ENCODE data around the gene HAPLN1.
A peak's percentile ranks its signal among the peaks of the same experiment; 100 is the strongest.

Gene HAPLN1

GRCh38 chr5:83721953-83722901 lies 1.6 kb upstream of the HAPLN1 start (continued):
- TF ChIP-seq ZNF112 (tag by site-specific recombination; IDR thresholded peaks at IDR 0.05) (no peak), KLF16 (tag by site-specific recombination; IDR thresholded peaks at IDR 0.05) (no peak), OSR2 (tag by site-specific recombination; IDR thresholded peaks at IDR 0.05) (no peak; the same call in 1 of the 2 replicates), KLF1 (tag by site-specific recombination; IDR thresholded peaks at IDR 0.05) (0 out of 2 replicates have a peak, but pooled peaks have one; percentile 41), ZNF335 (tag by site-specific recombination; conservative IDR thresholded peaks at IDR 0.05) (peak; percentile 75), ZNF169 (tag by site-specific recombination; IDR thresholded peaks at IDR 0.05) (no peak), SP3 (tag by site-specific recombination; IDR thresholded peaks at IDR 0.05) (peak; percentile 34), ZNF639 (tag by site-specific recombination; IDR thresholded peaks at IDR 0.05) (no peak), ZNF404 (tag by site-specific recombination; IDR thresholded peaks at IDR 0.05) (no peak), ZBTB1 (tag by site-specific recombination; IDR thresholded peaks at IDR 0.05) (no peak), ZNF184 (tag by site-specific recombination; IDR thresholded peaks at IDR 0.05) (no peak), ZNF155 (tag by site-specific recombination; IDR thresholded peaks at IDR 0.05) (no peak), ZNF791 (tag by site-specific recombination; IDR thresholded peaks at IDR 0.05) (no peak), ZBTB11 (tag by site-specific recombination; conservative IDR thresholded peaks at IDR 0.05; ENCODE audit: low read depth) (no peak; the same call in 1 of the 2 replicates), ZNF510 (tag by site-specific recombination; IDR thresholded peaks at IDR 0.05; ENCODE audit: insufficient replicate concordance) (no peak), ZNF114 (tag by site-specific recombination; IDR thresholded peaks at IDR 0.05) (no peak), ZNF174 (tag by site-specific recombination; IDR thresholded peaks at IDR 0.05) (no peak), PRDM10 (tag by site-specific recombination; IDR thresholded peaks at IDR 0.05) (peak; percentile 66), ZNF560 (tag by site-specific recombination; IDR thresholded peaks at IDR 0.05; ENCODE audit: borderline replicate concordance) (no peak), ZSCAN18 (tag by site-specific recombination; IDR thresholded peaks at IDR 0.05) (no peak), ZNF133 (tag by site-specific recombination; IDR thresholded peaks at IDR 0.05) (no peak), ZEB2 (tag by site-specific recombination; IDR thresholded peaks at IDR 0.05) (peak; percentile 88), IKZF3 (tag by site-specific recombination; IDR thresholded peaks at IDR 0.05) (peak; percentile 83), ZNF48 (tag by site-specific recombination; IDR thresholded peaks at IDR 0.05) (no peak), ZNF248 (tag by site-specific recombination; IDR thresholded peaks at IDR 0.05) (no peak), ZNF626 (tag by site-specific recombination; IDR thresholded peaks at IDR 0.05) (no peak), YY1 (tag by site-specific recombination; IDR thresholded peaks at IDR 0.05) (peak; percentile 30; the same call in 1 of the 2 replicates), TCF7L2 (IDR thresholded peaks at IDR 0.05; ENCODE audit: borderline replicate concordance, low read depth, low read length) (no peak), ZNF704 (tag by site-specific recombination; IDR thresholded peaks at IDR 0.05) (no peak), ZNF660 (tag by site-specific recombination; IDR thresholded peaks at IDR 0.05) (0 out of 2 replicates have a peak, but pooled peaks have one; percentile 48)

Measured in HEK293 (cell line).